Mesendoderm (in vitro differentiated cells): Measurements from ENCODE around the gene CEP72.

ENCODE experiments used
- DNase-seq: peaks from one replicate; pipeline ENCODE4 v3.0.0; 2013
- H2AK5ac ChIP-seq: 2 replicates; pipeline ENCODE4 v1.6.1; 2013; ENCODE audit warnings: low read length, inconsistent platforms
- H2BK120ac ChIP-seq: 2 replicates; pipeline ENCODE4 v1.6.1; 2013; ENCODE audit warnings: low read depth, mild to moderate bottlenecking, low read length, moderate library complexity, mixed read lengths
- H2BK15ac ChIP-seq: replicated peaks from 2 replicates; pipeline ENCODE4 v1.6.1; 2013; ENCODE audit warnings: low read depth, mild to moderate bottlenecking, moderate library complexity
- H2BK5ac ChIP-seq: 2 replicates; pipeline ENCODE4 v1.6.1; 2013; ENCODE audit warnings: low read length, inconsistent platforms
- H3K18ac ChIP-seq: 2 replicates; pipeline ENCODE4 v1.6.1; 2013; ENCODE audit warnings: mild to moderate bottlenecking, low read length, mixed read lengths
- H3K23ac ChIP-seq: one replicate; pipeline ENCODE4 v1.6.1; 2013; ENCODE audit warnings: low read length
- H3K27ac ChIP-seq: 2 replicates; pipeline ENCODE4 v1.5.1; 2013; ENCODE audit warnings: low read depth, mild to moderate bottlenecking, inconsistent platforms, low read length, moderate library complexity
- H3K27me3 ChIP-seq: 2 replicates; pipeline ENCODE4 v1.6.1; 2013; ENCODE audit warnings: low read length, control low read depth, mild to moderate bottlenecking, inconsistent platforms; ENCODE audit not compliant: insufficient read depth, poor library complexity
- H3K36me3 ChIP-seq: 2 replicates; pipeline ENCODE4 v1.6.1; 2013; ENCODE audit warnings: low read length, inconsistent platforms; ENCODE audit not compliant: control insufficient read depth, insufficient read depth
- H3K4ac ChIP-seq: one replicate; pipeline ENCODE4 v1.6.1; 2013; ENCODE audit warnings: low read depth, mild to moderate bottlenecking, low read length, moderate library complexity
- H3K4me1 ChIP-seq: 2 replicates; pipeline ENCODE4 v1.6.1; 2013; ENCODE audit warnings: low read depth, low read length, inconsistent platforms; ENCODE audit not compliant: control insufficient read depth
- H3K4me2 ChIP-seq: 2 replicates; pipeline ENCODE4 v1.6.1; 2013; ENCODE audit warnings: low read length
- H3K4me3 ChIP-seq: 2 replicates; pipeline ENCODE4 v1.5.1; 2013; ENCODE audit warnings: mild to moderate bottlenecking, low read length
- H3K56ac ChIP-seq: one replicate; pipeline ENCODE4 v1.6.1; 2013; ENCODE audit warnings: low read length
- H3K79me1 ChIP-seq: 2 replicates; pipeline ENCODE4 v1.6.1; 2013; ENCODE audit warnings: low read length, inconsistent platforms
- H3K79me2 ChIP-seq: 2 replicates; pipeline ENCODE4 v1.6.1; 2013; ENCODE audit warnings: mild to moderate bottlenecking, low read length; ENCODE audit not compliant: control insufficient read depth, insufficient read depth
- H3K9ac ChIP-seq: 2 replicates; pipeline ENCODE4 v1.6.1; 2013; ENCODE audit warnings: low read length, inconsistent platforms
- H4K5ac ChIP-seq: one replicate; pipeline ENCODE4 v1.6.1; 2013; ENCODE audit warnings: low read length
- H4K8ac ChIP-seq: one replicate; pipeline ENCODE4 v1.6.1; 2013; ENCODE audit warnings: low read depth, mild to moderate bottlenecking, control low read depth, low read length, moderate library complexity
- WGBS: extraction: QIAGEN DNeasy Blood & Tissue Kit; methylation state at CpG from one replicate; pipeline ENCODE4 v1.1.7; 2013; ENCODE audit warnings: low lambda C conversion rate, missing lambda C conversion rate; ENCODE audit not compliant: insufficient coverage; ENCODE audit errors: extremely low coverage; 5-methylcytosine and 5-hydroxymethylcytosine counted together

Gene CEP72

GRCh38 chr5:606526-607399 lies 5.4 kb upstream of the CEP72 start:
- Histone ChIP-seq H3K4me3 (no peak overlapping the region), H2AK5ac (no peak overlapping the region), H3K36me3 (no peaks in the 10 kb centered on the region), H3K56ac (no peak overlapping the region), H2BK15ac (no peak overlapping the region), H4K8ac (no peak overlapping the region), H3K27me3 (no peaks in the 10 kb centered on the region), H3K18ac (no peak overlapping the region), H3K79me1 (no peaks in the 10 kb centered on the region), H3K9ac (no peak overlapping the region), H3K27ac (no peak overlapping the region), H3K79me2 (no peaks in the 10 kb centered on the region), H3K4ac (no peak overlapping the region), H3K4me1 (no peaks in the 10 kb centered on the region), H2BK5ac (no peak overlapping the region), H4K5ac (no peak overlapping the region), H3K4me2 (no peak overlapping the region), H2BK120ac (no peak overlapping the region), H3K23ac (no peak overlapping the region)
- no peak for DNase-seq
- no CpG with 5 or more reads among the region's 21 CpGs for WGBS

- Histone ChIP-seq H3K27ac (no peak overlapping the region), H2BK15ac (no peak overlapping the region), H3K23ac (no peak overlapping the region), H3K36me3 (no peaks in the 10 kb centered on the region), H2BK120ac (no peak overlapping the region), H3K27me3 (no peaks in the 10 kb centered on the region), H3K18ac (no peak overlapping the region), H2BK5ac (no peak overlapping the region), H3K4me2 (no peak overlapping the region), H2AK5ac (no peak overlapping the region), H3K4ac (no peak overlapping the region), H4K5ac (no peak overlapping the region), H3K79me1 (peaks cover 1% of the 10 kb centered on the region), H3K79me2 (peaks cover 3% of the 10 kb centered on the region), H4K8ac (no peak overlapping the region), H3K9ac (no peak overlapping the region), H3K4me3 (no peak overlapping the region), H3K56ac (no peak overlapping the region), H3K4me1 (no peaks in the 10 kb centered on the region)
- no CpG with 5 or more reads among the region's 37 CpGs for WGBS
- DNase-seq: no peak
Observed at GRCh38 chr5:607541-608428, 4.4 kb upstream of the CEP72 start.

GRCh38 chr5:608429-609370 lies 3.4 kb upstream of the CEP72 start:
- no peak overlapping the region for H3K9ac ChIP-seq
- no peak overlapping the region for H2AK5ac ChIP-seq
- H3K56ac ChIP-seq: no peak overlapping the region
- no peak overlapping the region for H4K8ac ChIP-seq
- H3K4me2 ChIP-seq: no peak overlapping the region
- DNase-seq: no peak
- peaks cover 3% of the 10 kb centered on the region for H3K79me1 ChIP-seq
- WGBS: no CpG with 5 or more reads among the region's 31 CpGs
- H3K27ac ChIP-seq: no peak overlapping the region
- no peak overlapping the region for H2BK120ac ChIP-seq
- no peaks in the 10 kb centered on the region for H3K27me3 ChIP-seq
- H2BK15ac ChIP-seq: no peak overlapping the region
- no peak overlapping the region for H3K23ac ChIP-seq
- H4K5ac ChIP-seq: no peak overlapping the region
- peaks cover 10% of the 10 kb centered on the region for H3K79me2 ChIP-seq
- H3K36me3 ChIP-seq: no peaks in the 10 kb centered on the region
- H3K4me1 ChIP-seq: no peaks in the 10 kb centered on the region
- no peak overlapping the region for H3K4me3 ChIP-seq
- H3K4ac ChIP-seq: no peak overlapping the region
- H2BK5ac ChIP-seq: no peak overlapping the region
- no peak overlapping the region for H3K18ac ChIP-seq

GRCh38 chr5:609506-609905 lies 2.6 kb upstream of the CEP72 start:
- Histone ChIP-seq H3K36me3 (no peaks in the 10 kb centered on the region), H2BK120ac (no peak overlapping the region), H2BK15ac (no peak overlapping the region), H3K27me3 (no peaks in the 10 kb centered on the region), H3K79me1 (peaks cover 3% of the 10 kb centered on the region), H3K56ac (no peak overlapping the region), H2BK5ac (no peak overlapping the region), H3K4ac (no peak overlapping the region), H3K27ac (no peak overlapping the region), H3K9ac (no peak overlapping the region), H3K4me2 (no peak overlapping the region), H3K79me2 (peaks cover 12% of the 10 kb centered on the region), H3K18ac (no peak overlapping the region), H3K4me1 (no peaks in the 10 kb centered on the region), H4K5ac (no peak overlapping the region), H4K8ac (no peak overlapping the region), H3K23ac (no peak overlapping the region), H2AK5ac (no peak overlapping the region), H3K4me3 (no peak overlapping the region)
- WGBS: no CpG with 5 or more reads among the region's 5 CpGs
- no peak for DNase-seq

GRCh38 chr5:610011-610743 lies 2.0 kb upstream of the CEP72 start:
- H4K8ac ChIP-seq: no peak overlapping the region
- H3K79me1 ChIP-seq: peaks cover 3% of the 10 kb centered on the region
- H3K4me2 ChIP-seq: no peak overlapping the region
- no peak overlapping the region for H4K5ac ChIP-seq
- WGBS: no CpG with 5 or more reads among the region's 9 CpGs
- H2BK15ac ChIP-seq: no peak overlapping the region
- no peak overlapping the region for H3K23ac ChIP-seq
- H3K9ac ChIP-seq: no peak overlapping the region
- H3K36me3 ChIP-seq: no peaks in the 10 kb centered on the region
- H2AK5ac ChIP-seq: no peak overlapping the region
- no peak overlapping the region for H3K4ac ChIP-seq
- no peak overlapping the region for H3K18ac ChIP-seq
- H3K27me3 ChIP-seq: no peaks in the 10 kb centered on the region
- H3K56ac ChIP-seq: no peak overlapping the region
- H3K4me1 ChIP-seq: no peaks in the 10 kb centered on the region
- H3K79me2 ChIP-seq: peaks cover 18% of the 10 kb centered on the region
- H3K27ac ChIP-seq: no peak overlapping the region
- H2BK120ac ChIP-seq: no peak overlapping the region
- H2BK5ac ChIP-seq: no peak overlapping the region
- H3K4me3 ChIP-seq: no peak overlapping the region
- DNase-seq: no peak
